GM18909 (cell line): ENCODE results near the gene PACRG.

Source experiments
- ATAC-seq: cut with Tn5 transposase; IDR thresholded peaks from one replicate; pipeline ENCODE4 v1.9.1; 2021; ENCODE audit warnings: mild to moderate bottlenecking; ENCODE audit not compliant: unreplicated experiment, poor library complexity

Gene PACRG

GRCh38 chr6:163121270-163121669, 393.5 kb downstream of the PACRG start:
- ATAC-seq: no peak

GRCh38 chr6:163122365-163122764, 394.6 kb downstream of the PACRG start:
- no peak for ATAC-seq

- no peak for ATAC-seq
Observed at GRCh38 chr6:163123098-163123497, 395.3 kb downstream of the PACRG start.

- ATAC-seq: no peak
Observed at GRCh38 chr6:163126741-163127140, 399.0 kb downstream of the PACRG start.

- no peak for ATAC-seq
Observed at GRCh38 chr6:163127587-163127986, 399.8 kb downstream of the PACRG start.

- ATAC-seq: no peak
Observed at GRCh38 chr6:163128324-163128723, 400.6 kb downstream of the PACRG start.

GRCh38 chr6:163132050-163132750, 404.4 kb downstream of the PACRG start:
- ATAC-seq: no peak

GRCh38 chr6:163133017-163133416, 405.2 kb downstream of the PACRG start:
- no peak for ATAC-seq

- no peak for ATAC-seq
Observed at GRCh38 chr6:163133691-163134090, 405.9 kb downstream of the PACRG start.

GRCh38 chr6:163136681-163137397, 409.1 kb downstream of the PACRG start:
- ATAC-seq: no peak

- ATAC-seq: no peak
Observed at GRCh38 chr6:163137398-163137881, 409.7 kb downstream of the PACRG start.

- no peak for ATAC-seq
Observed at GRCh38 chr6:163146036-163146435, 418.3 kb downstream of the PACRG start.

GRCh38 chr6:163147994-163148393, 420.2 kb downstream of the PACRG start:
- no peak for ATAC-seq

- no peak for ATAC-seq
Observed at GRCh38 chr6:163148451-163149278, 420.9 kb downstream of the PACRG start.

GRCh38 chr6:163149279-163149848, 421.6 kb downstream of the PACRG start:
- ATAC-seq: no peak

- no peak for ATAC-seq
Observed at GRCh38 chr6:163151212-163151611, 423.4 kb downstream of the PACRG start.

GRCh38 chr6:163152701-163153100, 424.9 kb downstream of the PACRG start:
- ATAC-seq: no peak

- no peak for ATAC-seq
Observed at GRCh38 chr6:163159110-163159509, 431.3 kb downstream of the PACRG start.

GRCh38 chr6:163159689-163160088, 431.9 kb downstream of the PACRG start:
- no peak for ATAC-seq

- no peak for ATAC-seq
Observed at GRCh38 chr6:163162007-163162873, 434.5 kb downstream of the PACRG start.
